ENCODE data around the gene CPNE4.

GRCh38 chr3:131596884-131597283 lies 437.9 kb downstream of the CPNE4 start:
- no peak for TF ChIP-seq POLR2AphosphoS5 (IDR thresholded peaks at IDR 0.05)
- no peak for TF ChIP-seq POLR2A (IDR thresholded peaks at IDR 0.05)
